Measurements from ENCODE around the gene BCL7A.

Gene BCL7A

GRCh38 chr12:122079532-122080081 lies 57.9 kb downstream of the BCL7A start:
- DNase-seq (ENCODE audit: low spot score), result no peak

- DNase-seq (ENCODE audit: low spot score), result no peak
Observed at GRCh38 chr12:122080149-122081082, 58.7 kb downstream of the BCL7A start.

GRCh38 chr12:122081083-122081696 lies 59.5 kb downstream of the BCL7A start:
- no peak for DNase-seq (ENCODE audit: low spot score)

GRCh38 chr12:122081697-122082221 lies 60.1 kb downstream of the BCL7A start:
- no peak for DNase-seq (ENCODE audit: low spot score)

- no peak for DNase-seq (ENCODE audit: low spot score)
Observed at GRCh38 chr12:122082621-122083356, 61.1 kb downstream of the BCL7A start.

GRCh38 chr12:122084857-122085405 lies 63.2 kb downstream of the BCL7A start:
- DNase-seq (ENCODE audit: low spot score), result no peak

GRCh38 chr12:122085591-122085990 lies 63.9 kb downstream of the BCL7A start:
- no peak for DNase-seq (ENCODE audit: low spot score)

- DNase-seq (ENCODE audit: low spot score), result no peak
Observed at GRCh38 chr12:122086116-122086515, 64.4 kb downstream of the BCL7A start.

- DNase-seq (ENCODE audit: low spot score), result no peak
Observed at GRCh38 chr12:122086641-122087285, 65.1 kb downstream of the BCL7A start.

- DNase-seq (ENCODE audit: low spot score), result no peak
Observed at GRCh38 chr12:122087431-122088178, 65.9 kb downstream of the BCL7A start.

- no peak for DNase-seq (ENCODE audit: low spot score)
Observed at GRCh38 chr12:122088179-122088810, 66.6 kb downstream of the BCL7A start.

- no peak for DNase-seq (ENCODE audit: low spot score)
Observed at GRCh38 chr12:122089077-122089476, 67.4 kb downstream of the BCL7A start.

- no peak for DNase-seq (ENCODE audit: low spot score)
Observed at GRCh38 chr12:122090759-122091515, 69.3 kb downstream of the BCL7A start.

- no peak for DNase-seq (ENCODE audit: low spot score)
Observed at GRCh38 chr12:122093098-122093883, 71.6 kb downstream of the BCL7A start.

- no peak for DNase-seq (ENCODE audit: low spot score)
Observed at GRCh38 chr12:122094137-122094734, 72.6 kb downstream of the BCL7A start.

GRCh38 chr12:122094735-122095631 lies 73.3 kb downstream of the BCL7A start:
- DNase-seq (ENCODE audit: low spot score), result no peak

GRCh38 chr12:122096014-122096413 lies 74.3 kb downstream of the BCL7A start:
- no peak for DNase-seq (ENCODE audit: low spot score)

All from LoVo (cell line).